HCT116 (cell line): ENCODE data around the gene HELLS.

Experiments used
- CBX3 ChIP-seq: IDR thresholded peaks from 2 replicates; pipeline ENCODE4 v1.6.1; 2012; ENCODE audit warnings: low read depth
- CEBPB ChIP-seq: IDR thresholded peaks from 2 replicates; pipeline ENCODE4 v1.6.1; 2012; ENCODE audit warnings: low read depth
- CTCF ChIP-seq, 3 experiments: fragments of 200-600 bp in 1 of 3; sonication (generic) in 1 of 3; IDR thresholded peaks in 2 of 3; conservative IDR thresholded peaks in 1 of 3; 2 replicates each; pipeline ENCODE4 v1.5.1; 2012 to 2017; ENCODE audit warnings: low read depth in 2 of 3, low read length in 2 of 3, antibody characterized with exemption in 1 of 3, borderline replicate concordance in 1 of 3, control low read depth in 1 of 3, mild to moderate bottlenecking in 1 of 3, mixed read lengths in 1 of 3, mixed run types in 1 of 3, moderate library complexity in 1 of 3; ENCODE audit not compliant: insufficient read depth in 1 of 3
- EGR1 ChIP-seq: IDR thresholded peaks from 2 replicates; pipeline ENCODE4 v1.6.1; 2012; ENCODE audit warnings: low read depth
- EZH2 ChIP-seq: fragments of 200-600 bp; sonication (generic); IDR thresholded peaks from 2 replicates; pipeline ENCODE4 v1.6.1; 2017; ENCODE audit warnings: antibody characterized with exemption, mixed run types
- EZH2phosphoT487 ChIP-seq: fragments of 200-600 bp; IDR thresholded peaks from 2 replicates; pipeline ENCODE4 v1.6.1; 2018; ENCODE audit warnings: antibody characterized with exemption, borderline replicate concordance
- POLR2A ChIP-seq: IDR thresholded peaks from 2 replicates; pipeline ENCODE4 v1.7.0; 2011; ENCODE audit warnings: borderline replicate concordance; ENCODE audit not compliant: insufficient read depth, insufficient read length; ENCODE audit errors: extremely low read depth
- RAD21 ChIP-seq: IDR thresholded peaks from 2 replicates; pipeline ENCODE4 v1.6.1; 2012; ENCODE audit warnings: low read depth, mild to moderate bottlenecking
- REST ChIP-seq: IDR thresholded peaks from 2 replicates; pipeline ENCODE4 v1.6.1; 2012; ENCODE audit warnings: low read depth
- SIN3A ChIP-seq: IDR thresholded peaks from 2 replicates; pipeline ENCODE4 v1.6.1; 2012; ENCODE audit warnings: low read depth
- ZBTB33 ChIP-seq: IDR thresholded peaks from 2 replicates; pipeline ENCODE4 v1.6.1; 2011; ENCODE audit warnings: mild to moderate bottlenecking, low read length, moderate library complexity; ENCODE audit not compliant: insufficient replicate concordance; ENCODE audit errors: extremely low read depth
- ZFX ChIP-seq: fragments of 450-650 bp; IDR thresholded peaks from 2 replicates; pipeline ENCODE4 v1.6.1; 2017

- no peak for TF ChIP-seq SIN3A
- TF ChIP-seq EZH2phosphoT487 = no peak
- TF ChIP-seq POLR2A = no peak
- no peak for TF ChIP-seq CEBPB
- TF ChIP-seq EZH2 = no peak
- TF ChIP-seq CTCF (IDR thresholded peaks at IDR 0.05 in 2 of 3, conservative IDR thresholded peaks at IDR 0.05 in 1 of 3; ENCODE audit: borderline replicate concordance in 1 of 3, insufficient read depth in 1 of 3, low read depth in 2 of 3, low read length in 2 of 3) = no peak
- no peak for TF ChIP-seq EGR1
- TF ChIP-seq REST = no peak
- no peak for TF ChIP-seq CBX3
- TF ChIP-seq ZBTB33 = no peak
- TF ChIP-seq ZFX = no peak
- no peak for TF ChIP-seq RAD21
Observed at GRCh38 chr10:94546049-94546900, 687 bp downstream of the HELLS start.
